ENCODE results near the gene TMEM220.
A peak's percentile ranks its signal among the peaks of the same experiment; 100 is the strongest.

GRCh38 chr17:10754109-10754508 is 24.3 kb upstream of the TMEM220 start:
- TF ChIP-seq, protein P1, sequence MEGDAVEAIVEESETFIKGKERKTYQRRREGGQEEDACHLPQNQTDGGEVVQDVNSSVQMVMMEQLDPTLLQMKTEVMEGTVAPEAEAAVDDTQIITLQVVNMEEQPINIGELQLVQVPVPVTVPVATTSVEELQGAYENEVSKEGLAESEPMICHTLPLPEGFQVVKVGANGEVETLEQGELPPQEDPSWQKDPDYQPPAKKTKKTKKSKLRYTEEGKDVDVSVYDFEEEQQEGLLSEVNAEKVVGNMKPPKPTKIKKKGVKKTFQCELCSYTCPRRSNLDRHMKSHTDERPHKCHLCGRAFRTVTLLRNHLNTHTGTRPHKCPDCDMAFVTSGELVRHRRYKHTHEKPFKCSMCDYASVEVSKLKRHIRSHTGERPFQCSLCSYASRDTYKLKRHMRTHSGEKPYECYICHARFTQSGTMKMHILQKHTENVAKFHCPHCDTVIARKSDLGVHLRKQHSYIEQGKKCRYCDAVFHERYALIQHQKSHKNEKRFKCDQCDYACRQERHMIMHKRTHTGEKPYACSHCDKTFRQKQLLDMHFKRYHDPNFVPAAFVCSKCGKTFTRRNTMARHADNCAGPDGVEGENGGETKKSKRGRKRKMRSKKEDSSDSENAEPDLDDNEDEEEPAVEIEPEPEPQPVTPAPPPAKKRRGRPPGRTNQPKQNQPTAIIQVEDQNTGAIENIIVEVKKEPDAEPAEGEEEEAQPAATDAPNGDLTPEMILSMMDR (IDR thresholded peaks at IDR 0.05): 0 out of 2 replicates have a peak, but pooled peaks have one; percentile 18
- TF ChIP-seq, protein P2, sequence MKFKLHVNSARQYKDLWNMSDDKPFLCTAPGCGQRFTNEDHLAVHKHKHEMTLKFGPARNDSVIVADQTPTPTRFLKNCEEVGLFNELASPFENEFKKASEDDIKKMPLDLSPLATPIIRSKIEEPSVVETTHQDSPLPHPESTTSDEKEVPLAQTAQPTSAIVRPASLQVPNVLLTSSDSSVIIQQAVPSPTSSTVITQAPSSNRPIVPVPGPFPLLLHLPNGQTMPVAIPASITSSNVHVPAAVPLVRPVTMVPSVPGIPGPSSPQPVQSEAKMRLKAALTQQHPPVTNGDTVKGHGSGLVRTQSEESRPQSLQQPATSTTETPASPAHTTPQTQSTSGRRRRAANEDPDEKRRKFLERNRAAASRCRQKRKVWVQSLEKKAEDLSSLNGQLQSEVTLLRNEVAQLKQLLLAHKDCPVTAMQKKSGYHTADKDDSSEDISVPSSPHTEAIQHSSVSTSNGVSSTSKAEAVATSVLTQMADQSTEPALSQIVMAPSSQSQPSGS (CRISPR knock-in tag; IDR thresholded peaks at IDR 0.05; ENCODE audit: borderline replicate concordance, low read depth): no peak
- TF ChIP-seq ATF3 (CRISPR knock-in tag; conservative IDR thresholded peaks at IDR 0.05): no peak
- TF ChIP-seq FOXJ3 (CRISPR knock-in tag; IDR thresholded peaks at IDR 0.05; ENCODE audit: borderline replicate concordance): no peak
- TF ChIP-seq ARID4B (CRISPR knock-in tag; IDR thresholded peaks at IDR 0.05; ENCODE audit: borderline replicate concordance): no peak
- no peak for TF ChIP-seq PRRX2 (CRISPR knock-in tag; IDR thresholded peaks at IDR 0.05)
- no peak for TF ChIP-seq TCF7 (CRISPR knock-in tag; IDR thresholded peaks at IDR 0.05; ENCODE audit: low read depth)
- no peak for TF ChIP-seq CBFB (CRISPR knock-in tag; IDR thresholded peaks at IDR 0.05; ENCODE audit: low read depth)
- TF ChIP-seq USF1 (CRISPR knock-in tag; IDR thresholded peaks at IDR 0.05): no peak
